Karpas-422 (cell line): ENCODE measurements around the gene ZDHHC14. TPM values are rescaled to one million over a fixed set of nuclear protein-coding genes. Genes with fewer than 3 reads are reported as not detected.

Experiments used
- DNase-seq: peaks from one replicate; pipeline ENCODE4 v3.0.0-alpha.2; 2015
- H2AFZ ChIP-seq: fragments of 200-600 bp; sonication (generic); 2 replicates; pipeline ENCODE4 v1.6.1; 2014; ENCODE audit warnings: antibody characterized with exemption, low read length, mixed read lengths
- H3K27ac ChIP-seq: fragments of 200-600 bp; sonication (generic); 2 replicates; pipeline ENCODE4 v1.5.1; 2014; ENCODE audit warnings: mild to moderate bottlenecking, low read length, moderate library complexity
- H3K27me3 ChIP-seq: fragments of 200-600 bp; sonication (generic); 2 replicates; pipeline ENCODE4 v1.6.1; 2014; ENCODE audit warnings: low read length, mixed read lengths
- H3K36me3 ChIP-seq: fragments of 200-600 bp; sonication (generic); 2 replicates; pipeline ENCODE4 v1.6.1; 2014; ENCODE audit warnings: low read length, mixed read lengths; ENCODE audit not compliant: insufficient read depth
- H3K4me1 ChIP-seq: fragments of 200-600 bp; sonication (generic); 2 replicates; pipeline ENCODE4 v1.6.1; 2014; ENCODE audit warnings: mild to moderate bottlenecking, low read length, mixed read lengths
- H3K4me2 ChIP-seq: fragments of 200-600 bp; sonication (generic); 2 replicates; pipeline ENCODE4 v1.6.1; 2014; ENCODE audit warnings: low read length, low read depth, mild to moderate bottlenecking; ENCODE audit not compliant: poor library complexity, severe bottlenecking
- H3K4me3 ChIP-seq: fragments of 200-600 bp; sonication (generic); 2 replicates; pipeline ENCODE4 v1.5.1; 2014; ENCODE audit warnings: mild to moderate bottlenecking, antibody characterized with exemption, low read length, mixed read lengths
- H3K79me2 ChIP-seq: fragments of 200-600 bp; sonication (generic); 2 replicates; pipeline ENCODE4 v1.6.1; 2014; ENCODE audit warnings: mild to moderate bottlenecking, low read length, mixed read lengths
- H3K9ac ChIP-seq: fragments of 200-600 bp; sonication (generic); 2 replicates; pipeline ENCODE4 v1.6.0; 2014; ENCODE audit warnings: low read length
- H3K9me2 ChIP-seq: fragments of 200-600 bp; sonication (generic), shearing (Covaris generic); replicated peaks from 2 replicates; pipeline ENCODE4 v1.6.0; 2014; ENCODE audit warnings: mild to moderate bottlenecking, low read length, moderate library complexity; ENCODE audit not compliant: insufficient read depth
- H3K9me3 ChIP-seq: fragments of 300-700, 200-600 bp; sonication (generic); 2 replicates; pipeline ENCODE4 v1.6.1; 2014; ENCODE audit warnings: low read length, mixed read lengths
- H4K20me1 ChIP-seq: fragments of 200-600 bp; sonication (generic); 2 replicates; pipeline ENCODE4 v1.6.1; 2014; ENCODE audit warnings: mild to moderate bottlenecking, antibody characterized with exemption, low read length, low read depth; ENCODE audit not compliant: insufficient read depth
- total RNA-seq: library from RNA; depleted of rRNA; stranded (reverse); fragments of >200 nt; shearing (Covaris generic); gene quantifications from 2 replicates; pipeline ENCODE4 v1.2.3, GENCODE V29; 2014; ENCODE audit warnings: low replicate concordance

ZDHHC14 gene
- total RNA-seq, 1 experiment from 2014 or later = 1.1 TPM

DNA sequence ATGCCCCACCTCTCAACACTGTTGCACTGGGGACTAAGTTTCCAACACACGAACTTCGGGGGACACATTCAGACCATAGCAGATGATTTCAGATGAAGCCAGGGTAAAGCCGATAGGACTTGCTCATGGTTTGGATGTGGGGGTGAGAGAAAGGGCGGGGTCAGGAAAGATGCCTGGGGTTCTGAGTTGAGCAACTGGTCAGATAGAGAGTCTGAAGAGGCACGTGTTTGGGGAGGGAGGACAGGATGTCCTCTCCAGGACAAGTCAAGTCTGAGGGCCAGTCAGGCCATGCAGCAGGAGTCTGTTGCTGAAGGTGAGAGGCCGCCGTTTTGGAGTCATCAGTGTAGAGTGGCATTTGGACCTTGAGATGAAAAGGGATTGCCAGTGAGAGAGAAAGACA lies 244.1 kb downstream of the ZDHHC14 start:
- H4K20me1 ChIP-seq = no peaks in the 10 kb centered on the region
- no peak overlapping the region for H3K4me3 ChIP-seq
- no peak overlapping the region for H3K9ac ChIP-seq

GRCh38 chr6:157625764-157626163 lies 244.8 kb downstream of the ZDHHC14 start:
- Histone ChIP-seq H3K9me3 (no peaks in the 10 kb centered on the region), H3K4me3 (no peak overlapping the region), H3K36me3 (no peaks in the 10 kb centered on the region), H3K27me3 (no peaks in the 10 kb centered on the region), H3K4me2 (no peak overlapping the region), H3K79me2 (no peaks in the 10 kb centered on the region), H2AFZ (no peak overlapping the region), H3K27ac (no peak overlapping the region), H3K9me2 (no peaks in the 10 kb centered on the region), H3K4me1 (no peaks in the 10 kb centered on the region), H3K9ac (no peak overlapping the region), H4K20me1 (no peaks in the 10 kb centered on the region)
- no peak for DNase-seq

More for the DNA sequence above, 244.1 kb downstream of the ZDHHC14 start:
- Histone ChIP-seq H3K9me2 (no peaks in the 10 kb centered on the region), H3K79me2 (no peaks in the 10 kb centered on the region), H3K4me2 (no peak overlapping the region), H2AFZ (no peak overlapping the region), H3K36me3 (no peaks in the 10 kb centered on the region), H3K4me1 (no peaks in the 10 kb centered on the region), H3K9me3 (no peaks in the 10 kb centered on the region), H3K27ac (no peak overlapping the region), H3K27me3 (no peaks in the 10 kb centered on the region)
- no peak for DNase-seq

- no peak overlapping the region for H3K27ac ChIP-seq
- no peak overlapping the region for H3K9ac ChIP-seq
- no peak overlapping the region for H3K4me3 ChIP-seq
- H3K9me2 ChIP-seq = no peaks in the 10 kb centered on the region
- no peaks in the 10 kb centered on the region for H3K27me3 ChIP-seq
- no peak overlapping the region for H2AFZ ChIP-seq
- no peak for DNase-seq
- H3K4me1 ChIP-seq = no peaks in the 10 kb centered on the region
- H3K9me3 ChIP-seq = no peaks in the 10 kb centered on the region
- H4K20me1 ChIP-seq = no peaks in the 10 kb centered on the region
- no peak overlapping the region for H3K4me2 ChIP-seq
- H3K36me3 ChIP-seq = no peaks in the 10 kb centered on the region
- no peaks in the 10 kb centered on the region for H3K79me2 ChIP-seq
Measured at GRCh38 chr6:157627195-157627966, 246.4 kb downstream of the ZDHHC14 start.

DNA sequence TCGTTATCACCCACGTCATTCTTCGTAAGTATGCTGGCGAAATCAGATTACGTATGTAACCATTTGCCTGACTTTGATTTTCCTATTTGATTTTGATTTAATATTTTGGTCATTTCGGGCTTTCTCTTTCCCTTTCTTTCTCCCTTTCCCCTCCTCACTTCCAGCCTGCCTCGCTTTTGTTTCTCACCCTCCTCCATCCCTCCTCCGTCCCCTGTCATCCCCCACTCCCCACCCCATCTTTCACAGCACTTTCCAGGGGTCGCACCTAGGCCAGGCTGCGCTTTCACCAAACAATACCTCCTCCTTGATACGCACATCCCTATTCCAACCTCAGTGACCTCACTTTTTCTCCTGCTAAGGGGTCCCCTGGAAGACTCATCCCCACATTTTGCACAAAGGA lies 247.5 kb downstream of the ZDHHC14 start:
- Histone ChIP-seq H3K4me1 (no peaks in the 10 kb centered on the region), H4K20me1 (no peaks in the 10 kb centered on the region), H3K9ac (no peak overlapping the region), H3K9me2 (no peaks in the 10 kb centered on the region), H3K27me3 (no peaks in the 10 kb centered on the region), H3K36me3 (no peaks in the 10 kb centered on the region), H3K9me3 (no peaks in the 10 kb centered on the region), H3K79me2 (no peaks in the 10 kb centered on the region), H3K4me3 (no peak overlapping the region), H3K27ac (no peak overlapping the region), H3K4me2 (no peak overlapping the region), H2AFZ (no peak overlapping the region)
- DNase-seq = no peak

GRCh38 chr6:157629220-157629619 lies 248.2 kb downstream of the ZDHHC14 start:
- Histone ChIP-seq H3K4me3 (no peak overlapping the region), H3K9ac (no peak overlapping the region), H4K20me1 (no peaks in the 10 kb centered on the region), H3K27me3 (no peaks in the 10 kb centered on the region), H3K79me2 (no peaks in the 10 kb centered on the region), H3K9me2 (no peaks in the 10 kb centered on the region), H2AFZ (no peak overlapping the region), H3K36me3 (no peaks in the 10 kb centered on the region), H3K9me3 (no peaks in the 10 kb centered on the region), H3K27ac (no peak overlapping the region), H3K4me2 (no peak overlapping the region), H3K4me1 (no peaks in the 10 kb centered on the region)
- no peak for DNase-seq

- DNase-seq = no peak
- Histone ChIP-seq H3K4me3 (no peak overlapping the region), H3K4me1 (no peaks in the 10 kb centered on the region), H3K9ac (no peak overlapping the region), H3K9me2 (no peaks in the 10 kb centered on the region), H3K36me3 (no peaks in the 10 kb centered on the region), H2AFZ (no peak overlapping the region), H3K9me3 (no peaks in the 10 kb centered on the region), H3K79me2 (no peaks in the 10 kb centered on the region), H3K4me2 (no peak overlapping the region), H3K27me3 (no peaks in the 10 kb centered on the region), H4K20me1 (no peaks in the 10 kb centered on the region), H3K27ac (no peak overlapping the region)
Measured at GRCh38 chr6:157630463-157631080, 249.6 kb downstream of the ZDHHC14 start.

DNA sequence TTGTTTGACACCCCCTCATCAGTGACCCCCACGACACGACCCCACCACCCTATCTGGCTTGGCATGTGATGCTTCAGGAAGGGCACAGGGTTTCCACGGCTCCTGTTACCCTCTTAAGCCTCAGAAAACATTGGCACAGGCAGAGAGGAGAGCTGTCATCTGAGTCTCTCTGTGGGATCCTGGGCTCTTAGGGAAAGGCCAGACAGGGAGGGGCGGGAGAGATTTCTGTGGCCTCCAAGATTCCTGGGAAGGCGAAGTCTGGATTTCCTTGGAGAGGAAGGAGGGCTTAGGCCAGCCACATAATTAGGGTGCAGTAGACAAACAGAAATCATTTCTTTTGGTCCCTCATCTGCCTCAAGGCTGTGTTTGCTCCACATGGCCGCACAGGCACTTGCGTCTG lies 250.4 kb downstream of the ZDHHC14 start:
- H2AFZ ChIP-seq = no peak overlapping the region
- H3K9me2 ChIP-seq = no peaks in the 10 kb centered on the region
- H4K20me1 ChIP-seq = no peaks in the 10 kb centered on the region
- no peak for DNase-seq
- no peaks in the 10 kb centered on the region for H3K27me3 ChIP-seq
- no peaks in the 10 kb centered on the region for H3K9me3 ChIP-seq
- H3K9ac ChIP-seq = no peak overlapping the region
- no peak overlapping the region for H3K4me2 ChIP-seq
- no peak overlapping the region for H3K4me3 ChIP-seq
- no peak overlapping the region for H3K27ac ChIP-seq
- no peaks in the 10 kb centered on the region for H3K4me1 ChIP-seq
- H3K36me3 ChIP-seq = no peaks in the 10 kb centered on the region
- no peaks in the 10 kb centered on the region for H3K79me2 ChIP-seq

- no peak overlapping the region for H2AFZ ChIP-seq
- H3K4me1 ChIP-seq = no peaks in the 10 kb centered on the region
- H3K27me3 ChIP-seq = no peaks in the 10 kb centered on the region
- no peaks in the 10 kb centered on the region for H4K20me1 ChIP-seq
- H3K9me3 ChIP-seq = no peaks in the 10 kb centered on the region
- H3K4me3 ChIP-seq = no peak overlapping the region
- DNase-seq = no peak
- H3K9ac ChIP-seq = no peak overlapping the region
- H3K79me2 ChIP-seq = no peaks in the 10 kb centered on the region
- H3K27ac ChIP-seq = no peak overlapping the region
- no peaks in the 10 kb centered on the region for H3K9me2 ChIP-seq
- H3K36me3 ChIP-seq = no peaks in the 10 kb centered on the region
- no peak overlapping the region for H3K4me2 ChIP-seq
Measured at GRCh38 chr6:157631838-157632614, 251.0 kb downstream of the ZDHHC14 start.
